Measurements from ENCODE around the gene CHD9.
"Not testable (repeated sequence)": the region's sequence is repeated elsewhere in the genome, so short reads cannot be mapped to it uniquely, and the experiment has no call there.

The CHD9 gene

GRCh38 chr16:53207810-53208752 is 153.3 kb downstream of the CHD9 start:
- peak; percentile 81 for DNase-seq (ENCODE audit: low spot score)

- DNase-seq (ENCODE audit: low spot score): peak; percentile 13
Observed at GRCh38 chr16:53209429-53209828, 154.6 kb downstream of the CHD9 start.

GRCh38 chr16:53209877-53210276 is 155.1 kb downstream of the CHD9 start:
- no peak for DNase-seq (ENCODE audit: low spot score)

- DNase-seq (ENCODE audit: low spot score): no peak
Observed at GRCh38 chr16:53211253-53211652, 156.5 kb downstream of the CHD9 start.

- DNase-seq (ENCODE audit: low spot score): peak; percentile 22
Observed at GRCh38 chr16:53212893-53213223, 158.1 kb downstream of the CHD9 start.

GRCh38 chr16:53213542-53213941 is 158.8 kb downstream of the CHD9 start:
- no peak for DNase-seq (ENCODE audit: low spot score)

- no peak for DNase-seq (ENCODE audit: low spot score)
Observed at GRCh38 chr16:53216798-53217197, 162.0 kb downstream of the CHD9 start.

GRCh38 chr16:53219371-53219770 is 164.6 kb downstream of the CHD9 start:
- DNase-seq (ENCODE audit: low spot score): no peak

- DNase-seq (ENCODE audit: low spot score): peak; percentile 89
Observed at GRCh38 chr16:53219795-53220454, 165.1 kb downstream of the CHD9 start.

- peak; percentile 49 for DNase-seq (ENCODE audit: low spot score)
Observed at GRCh38 chr16:53220585-53220984, 165.8 kb downstream of the CHD9 start.

GRCh38 chr16:53224951-53225533 is 170.3 kb downstream of the CHD9 start:
- DNase-seq (ENCODE audit: low spot score): peak; percentile 14

- no peak for DNase-seq (ENCODE audit: low spot score)
Observed at GRCh38 chr16:53232826-53233529, 178.2 kb downstream of the CHD9 start.

- DNase-seq (ENCODE audit: low spot score): no peak
Observed at GRCh38 chr16:53234836-53235235, 180.0 kb downstream of the CHD9 start.

- no peak for DNase-seq (ENCODE audit: low spot score)
Observed at GRCh38 chr16:53235851-53236250, 181.1 kb downstream of the CHD9 start.

GRCh38 chr16:53249331-53249730 is 194.5 kb downstream of the CHD9 start:
- no peak for DNase-seq (ENCODE audit: low spot score)

- DNase-seq (ENCODE audit: low spot score): peak; percentile 53
Observed at GRCh38 chr16:53257001-53257400, 202.2 kb downstream of the CHD9 start.

- DNase-seq (ENCODE audit: low spot score): no peak
Observed at GRCh38 chr16:53258809-53259208, 204.0 kb downstream of the CHD9 start.

GRCh38 chr16:53261276-53261675 is 206.5 kb downstream of the CHD9 start:
- DNase-seq (ENCODE audit: low spot score): no peak

GRCh38 chr16:53262645-53263044 is 207.9 kb downstream of the CHD9 start:
- no peak for DNase-seq (ENCODE audit: low spot score)

- no peak for DNase-seq (ENCODE audit: low spot score)
Observed at GRCh38 chr16:53266156-53266555, 211.4 kb downstream of the CHD9 start.

- DNase-seq (ENCODE audit: low spot score): not testable (repeated sequence)
Observed at GRCh38 chr16:53278498-53278897, 223.7 kb downstream of the CHD9 start.

- DNase-seq (ENCODE audit: low spot score): no peak
Observed at GRCh38 chr16:53281280-53281679, 226.5 kb downstream of the CHD9 start.

All from kidney capillary endothelial cell (primary cell).